Activated effector memory CD4-positive, alpha-beta T cell treated with Interleukin-2 at 50 U/mL for 16 hours (primary cell): ENCODE measurements around the gene ALPK3.

Experiments used
- DNase-seq: peaks from one replicate; pipeline ENCODE4 v3.0.0-alpha.2; 2020

Gene ALPK3

GRCh38 chr15:84828086-84828908 is 11.1 kb downstream of the ALPK3 start:
- no peak for DNase-seq

DNA sequence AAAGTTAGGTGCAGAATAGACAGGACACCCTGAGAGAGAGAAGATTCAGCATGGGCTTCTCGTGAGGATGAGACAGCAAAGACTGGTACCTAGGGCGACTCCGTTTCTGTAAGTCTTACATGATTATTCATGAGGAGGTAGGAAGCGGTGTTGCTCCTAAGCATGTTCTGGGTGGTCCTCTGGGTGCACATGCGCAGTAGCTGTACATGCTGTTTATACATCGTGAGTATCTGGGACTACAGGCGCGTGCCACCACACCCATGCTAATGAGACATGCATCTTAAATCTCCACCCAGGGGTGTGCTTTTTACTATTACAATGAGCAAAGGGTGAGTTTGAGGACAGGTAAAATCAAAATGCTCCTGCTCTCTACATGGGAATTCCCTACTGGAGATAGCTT is 12.3 kb downstream of the ALPK3 start:
- DNase-seq: no peak

- DNase-seq: no peak
Observed at GRCh38 chr15:84830036-84830435, 12.9 kb downstream of the ALPK3 start.

GRCh38 chr15:84831028-84831427 is 13.9 kb downstream of the ALPK3 start:
- DNase-seq: no peak

GRCh38 chr15:84831613-84832012 is 14.5 kb downstream of the ALPK3 start:
- DNase-seq: no peak

DNA sequence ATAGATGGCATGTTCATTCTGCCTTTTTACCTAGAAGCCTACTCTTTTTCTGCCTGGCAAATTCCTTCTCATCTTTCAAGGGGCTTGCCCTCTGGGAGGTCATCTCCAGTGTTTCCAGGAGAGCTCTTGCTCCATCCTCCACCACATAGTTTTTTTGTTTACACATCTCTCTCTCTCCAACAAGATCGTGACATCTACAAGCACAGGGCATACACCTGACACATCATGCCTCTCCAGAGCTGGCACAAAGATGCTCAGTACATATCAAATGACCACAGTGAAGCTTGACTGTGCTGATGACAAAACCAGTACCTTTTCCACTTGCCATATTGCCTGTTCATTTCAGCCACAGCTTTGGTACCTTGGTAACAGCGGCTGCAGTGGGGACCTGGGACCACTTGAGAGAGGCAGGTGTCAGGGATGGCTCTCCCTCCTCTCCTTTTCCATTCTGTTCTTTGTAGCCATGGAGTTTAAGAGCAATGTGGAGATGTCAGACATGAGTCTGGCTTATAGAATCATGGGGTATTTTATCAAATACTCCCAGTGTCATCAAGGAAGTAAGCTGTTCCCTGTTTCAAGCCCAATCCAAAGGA is 15.4 kb downstream of the ALPK3 start:
- DNase-seq: no peak

- DNase-seq: no peak
Observed at GRCh38 chr15:84833447-84834228, 16.5 kb downstream of the ALPK3 start.

- no peak for DNase-seq
Observed at GRCh38 chr15:84834229-84834955, 17.2 kb downstream of the ALPK3 start.

- no peak for DNase-seq
Observed at GRCh38 chr15:84834969-84835368, 17.8 kb downstream of the ALPK3 start.

DNA sequence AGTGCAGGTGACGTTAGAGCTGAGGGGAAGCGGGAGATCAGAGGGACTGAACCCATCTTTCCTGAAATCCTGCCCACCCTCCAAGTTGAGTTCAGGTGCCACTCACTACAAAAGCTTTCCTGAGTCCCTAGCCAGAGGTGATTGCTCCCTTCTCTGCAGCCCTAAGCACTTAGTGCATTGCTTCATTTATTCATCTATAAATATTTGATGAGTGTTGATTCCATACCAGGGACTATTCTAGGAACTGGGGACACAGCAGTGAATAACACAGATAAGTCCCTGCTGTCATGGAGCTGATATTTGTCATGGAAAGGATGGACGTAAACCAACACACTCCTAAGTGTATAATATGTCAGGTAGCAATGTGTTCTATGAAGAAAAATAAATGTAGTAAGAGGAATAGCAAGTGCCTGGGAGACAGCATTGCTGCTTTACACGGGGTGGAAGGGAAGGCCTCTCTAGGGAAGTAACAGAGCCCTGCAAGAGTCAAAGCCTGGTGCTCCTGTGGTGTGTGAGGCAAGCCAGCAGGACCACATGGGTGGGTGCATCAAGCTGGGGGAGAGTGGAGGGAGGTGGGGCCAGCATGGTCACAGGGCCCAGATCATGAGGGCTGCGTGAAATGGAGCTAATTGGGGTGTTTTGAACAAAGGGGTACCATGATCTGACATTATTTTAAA is 18.6 kb downstream of the ALPK3 start:
- no peak for DNase-seq

DNA sequence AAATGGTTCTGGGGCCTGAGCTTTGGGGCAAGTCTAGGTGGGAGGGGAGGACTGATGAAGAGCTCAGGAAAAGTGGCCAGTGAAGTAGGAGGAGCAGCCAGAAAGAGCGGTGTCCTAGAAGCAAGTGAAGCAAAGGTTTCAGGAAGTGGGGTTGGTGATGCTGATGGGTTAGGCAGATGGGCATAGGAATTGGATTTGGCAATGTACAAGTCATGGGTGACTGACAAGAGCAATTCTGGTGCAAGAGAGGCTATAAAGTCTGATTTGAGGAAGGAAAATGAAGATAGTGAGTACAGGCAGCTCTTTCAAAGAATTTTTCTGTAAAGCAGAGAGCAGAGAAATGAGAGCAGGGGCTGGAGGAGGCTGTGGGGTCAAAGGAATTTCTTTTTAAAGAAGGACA is 19.7 kb downstream of the ALPK3 start:
- DNase-seq: no peak

DNA sequence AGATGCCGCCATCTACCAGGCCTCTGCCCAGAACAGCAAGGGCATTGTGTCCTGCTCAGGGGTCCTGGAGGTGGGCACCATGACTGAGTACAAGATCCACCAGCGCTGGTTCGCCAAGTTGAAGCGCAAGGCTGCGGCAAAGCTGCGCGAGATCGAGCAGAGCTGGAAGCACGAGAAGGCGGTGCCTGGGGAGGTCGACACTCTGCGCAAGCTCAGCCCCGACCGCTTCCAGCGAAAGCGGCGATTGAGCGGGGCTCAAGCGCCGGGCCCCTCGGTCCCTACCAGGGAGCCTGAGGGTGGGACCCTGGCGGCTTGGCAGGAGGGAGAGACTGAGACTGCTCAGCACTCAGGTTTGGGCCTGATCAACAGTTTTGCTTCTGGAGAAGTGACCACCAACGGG is 22.6 kb downstream of the ALPK3 start:
- no peak for DNase-seq

DNA sequence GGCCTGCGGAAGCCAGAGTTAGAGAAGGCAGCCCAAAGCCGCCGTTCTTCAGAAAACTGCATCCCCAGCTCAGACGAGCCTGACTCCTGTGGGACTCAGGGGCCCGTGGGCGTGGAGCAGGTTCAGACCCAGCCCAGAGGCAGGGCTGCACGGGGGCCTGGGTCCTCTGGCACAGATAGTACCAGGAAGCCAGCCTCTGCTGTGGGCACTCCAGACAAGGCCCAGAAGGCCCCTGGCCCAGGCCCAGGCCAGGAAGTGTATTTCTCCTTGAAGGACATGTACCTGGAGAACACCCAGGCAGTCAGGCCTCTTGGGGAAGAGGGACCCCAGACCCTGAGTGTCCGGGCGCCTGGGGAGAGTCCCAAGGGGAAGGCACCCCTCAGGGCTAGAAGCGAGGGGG is 23.1 kb downstream of the ALPK3 start:
- DNase-seq: no peak

- DNase-seq: no peak
Observed at GRCh38 chr15:84840741-84841429, 23.7 kb downstream of the ALPK3 start.

DNA sequence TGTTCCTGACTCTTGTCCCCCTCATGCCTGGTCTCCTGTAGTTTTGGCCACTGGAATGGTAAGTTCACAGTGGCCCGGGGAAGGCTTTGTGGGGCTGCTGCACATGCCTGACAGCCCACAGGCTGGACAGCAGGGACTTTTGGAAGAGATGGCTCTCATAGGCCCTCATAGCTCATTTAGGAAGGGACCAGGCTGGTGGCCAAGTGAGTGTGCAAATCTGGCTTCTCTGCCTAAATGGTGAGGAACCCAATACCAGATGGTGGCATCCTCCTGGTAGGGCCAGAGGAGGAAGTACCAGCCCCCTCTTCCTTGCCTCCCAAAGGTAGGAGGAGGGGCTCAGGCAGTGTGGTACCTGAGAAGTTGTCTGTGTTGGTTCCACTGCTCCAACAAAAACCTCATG is 25.6 kb downstream of the ALPK3 start:
- no peak for DNase-seq

- no peak for DNase-seq
Observed at GRCh38 chr15:84844964-84845363, 27.8 kb downstream of the ALPK3 start.

- DNase-seq: peak; percentile 7
Observed at GRCh38 chr15:84845631-84846030, 28.5 kb downstream of the ALPK3 start.

- DNase-seq: no peak
Observed at GRCh38 chr15:84846269-84846668, 29.1 kb downstream of the ALPK3 start.

DNA sequence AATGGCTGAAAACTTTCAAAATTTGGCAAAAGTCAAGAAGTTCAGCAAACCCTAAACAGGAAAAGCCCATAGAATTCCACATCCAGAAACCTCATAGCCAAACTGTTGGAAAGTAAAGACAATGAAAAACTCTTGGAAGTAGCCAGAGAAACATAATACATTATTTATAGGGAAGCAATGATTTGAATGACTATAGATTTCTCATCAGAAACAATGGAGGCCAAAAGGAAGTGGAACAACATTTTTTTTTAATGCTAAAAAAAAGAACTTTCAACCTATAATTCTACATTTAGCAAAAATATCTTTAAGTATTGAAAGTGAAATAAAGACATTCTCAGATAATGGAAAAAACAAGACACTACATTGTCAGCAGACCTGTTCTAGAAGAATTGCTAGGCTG is 30.2 kb downstream of the ALPK3 start:
- DNase-seq: no peak

DNA sequence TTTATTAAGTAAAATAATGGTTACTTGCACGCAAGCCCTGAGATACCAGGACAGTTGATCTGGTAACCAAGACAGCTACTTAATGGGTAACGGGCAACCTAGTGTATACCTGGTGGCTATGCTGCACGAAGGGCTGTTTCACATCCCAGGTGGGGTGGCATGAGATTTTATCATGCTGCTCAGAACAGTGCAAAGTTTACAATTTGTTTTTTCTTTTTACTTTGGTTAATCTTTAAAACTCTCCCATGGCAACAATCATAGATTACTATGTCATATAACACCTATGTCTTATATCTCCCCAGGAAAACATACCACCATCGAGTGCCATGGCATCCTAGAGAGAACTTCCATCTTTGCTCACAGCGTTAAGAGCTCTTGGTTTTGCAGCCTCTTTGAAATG is 35.1 kb downstream of the ALPK3 start:
- no peak for DNase-seq

GRCh38 chr15:84855136-84855535 is 38.0 kb downstream of the ALPK3 start:
- no peak for DNase-seq

- DNase-seq: no peak
Observed at GRCh38 chr15:84855765-84856164, 38.6 kb downstream of the ALPK3 start.
